Stimulated activated CD4-positive, alpha-beta T cell treated with anti-CD3 and anti-CD28 coated beads, Interleukin-15, amount 100 ng/mL, for 1 hour (primary cell): Measurements from ENCODE around the gene EEF1A1.
"Not testable (repeated sequence)": the region's sequence is repeated elsewhere in the genome, so short reads cannot be mapped to it uniquely, and the experiment has no call there.

Source experiments
- DNase-seq, 2 donors: peaks; one replicate each; pipeline ENCODE4 v3.0.0-alpha.2; 2020; ENCODE audit warnings: low read depth in 1 of 2, low spot score in 1 of 2

Gene EEF1A1

GRCh38 chr6:73520688-73521350 is at the start of gene EEF1A1:
TSS of gene EEF1A1 (minus strand) at chr6:73521032. CDS start at chr6:73520026, 1,006 bp downstream.
- peak; percentile 99 for DNase-seq

- no peak for DNase-seq
Measured at GRCh38 chr6:73569121-73569520, 48.3 kb upstream of the EEF1A1 start.

- no peak for DNase-seq
Measured at GRCh38 chr6:73566954-73567591, 46.2 kb upstream of the EEF1A1 start.

- not testable (repeated sequence) for DNase-seq
Measured at GRCh38 chr6:73566486-73566871, 45.6 kb upstream of the EEF1A1 start.

- DNase-seq: no peak
Measured at GRCh38 chr6:73565767-73566485, 45.1 kb upstream of the EEF1A1 start.

- no peak for DNase-seq
Measured at GRCh38 chr6:73564578-73565345, 43.9 kb upstream of the EEF1A1 start.

- no peak for DNase-seq
Measured at GRCh38 chr6:73562558-73562957, 41.7 kb upstream of the EEF1A1 start.

- no peak for DNase-seq
Measured at GRCh38 chr6:73560853-73561407, 40.1 kb upstream of the EEF1A1 start.

GRCh38 chr6:73560182-73560732 is 39.4 kb upstream of the EEF1A1 start:
- DNase-seq: no peak

- DNase-seq: not testable (repeated sequence)
Measured at GRCh38 chr6:73559399-73559794, 38.6 kb upstream of the EEF1A1 start.

GRCh38 chr6:73558624-73559398 is 38.0 kb upstream of the EEF1A1 start:
- no peak for DNase-seq

GRCh38 chr6:73556836-73557235 is 36.0 kb upstream of the EEF1A1 start:
- DNase-seq: no peak

- DNase-seq: not testable (repeated sequence)
Measured at GRCh38 chr6:73555380-73555949, 34.6 kb upstream of the EEF1A1 start.

- DNase-seq: not testable (repeated sequence)
Measured at GRCh38 chr6:73551115-73551514, 30.3 kb upstream of the EEF1A1 start.

- DNase-seq: no peak
Measured at GRCh38 chr6:73548458-73549446, 27.9 kb upstream of the EEF1A1 start.

- DNase-seq: no peak
Measured at GRCh38 chr6:73547036-73547435, 26.2 kb upstream of the EEF1A1 start.

- no peak for DNase-seq
Measured at GRCh38 chr6:73542891-73543290, 22.1 kb upstream of the EEF1A1 start.

- not testable (repeated sequence) for DNase-seq
Measured at GRCh38 chr6:73542481-73542880, 21.6 kb upstream of the EEF1A1 start.
